GM12892 (cell line): ENCODE measurements around the gene SEC14L2.

Source experiments
- POLR2A ChIP-seq: IDR thresholded peaks from 2 replicates; pipeline ENCODE4 v1.6.1; 2011; ENCODE audit warnings: low read depth, low read length, control low read depth
- POLR2AphosphoS5 ChIP-seq: IDR thresholded peaks from 2 replicates; pipeline ENCODE4 v1.6.1; 2011; ENCODE audit warnings: low read depth, low read length, control low read depth
- TAF1 ChIP-seq: IDR thresholded peaks from 2 replicates; pipeline ENCODE4 v1.6.1; 2011; ENCODE audit warnings: low read depth, mild to moderate bottlenecking, control low read depth, low read length, borderline replicate concordance

- TF ChIP-seq POLR2A (no peak), TAF1 (no peak), POLR2AphosphoS5 (no peak)
Observed at GRCh38 chr22:30436196-30436595, 39.4 kb downstream of the SEC14L2 start.
